HEK293T (cell line): Measurements from ENCODE around the gene KDM2B.

Experiments used
- ARNT ChIP-seq: fragments of 450-650 bp; IDR thresholded peaks from 2 replicates; pipeline ENCODE4 v1.6.1; 2017; ENCODE audit warnings: mild to moderate bottlenecking
- BHLHE40 ChIP-seq: fragments of 450-650 bp; IDR thresholded peaks from 2 replicates; pipeline ENCODE4 v1.6.1; 2016; ENCODE audit warnings: mild to moderate bottlenecking, moderate library complexity, borderline replicate concordance
- ELF4 ChIP-seq: fragments of 450-650 bp; IDR thresholded peaks from 2 replicates; pipeline ENCODE4 v1.6.1; 2017; ENCODE audit warnings: antibody characterized with exemption
- FOXA1 ChIP-seq: fragments of 450-650 bp; IDR thresholded peaks from 2 replicates; pipeline ENCODE4 v1.6.1; 2016; ENCODE audit warnings: mild to moderate bottlenecking
- FOXK2 ChIP-seq: fragments of 450-650 bp; IDR thresholded peaks from 2 replicates; pipeline ENCODE4 v1.6.1; 2016; ENCODE audit warnings: mild to moderate bottlenecking
- L3MBTL2 ChIP-seq: fragments of 450-650 bp; conservative IDR thresholded peaks from 2 replicates; pipeline ENCODE4 v1.6.1; 2016; ENCODE audit warnings: mild to moderate bottlenecking
- LEF1 ChIP-seq: fragments of 450-650 bp; IDR thresholded peaks from 2 replicates; pipeline ENCODE4 v1.6.1; 2017; ENCODE audit warnings: mild to moderate bottlenecking, borderline replicate concordance
- PKNOX1 ChIP-seq: fragments of 450-650 bp; IDR thresholded peaks from 2 replicates; pipeline ENCODE4 v1.6.1; 2016
- SP1 ChIP-seq: fragments of 450-650 bp; IDR thresholded peaks from 2 replicates; pipeline ENCODE4 v1.6.1; 2017
- SUZ12 ChIP-seq: fragments of 450-650 bp; IDR thresholded peaks from 2 replicates; pipeline ENCODE4 v1.6.1; 2016; ENCODE audit warnings: mild to moderate bottlenecking
- TARDBP ChIP-seq: fragments of 450-650 bp; IDR thresholded peaks from 2 replicates; pipeline ENCODE4 v1.6.1; 2016
- ZNF384 ChIP-seq: fragments of 450-650 bp; IDR thresholded peaks from 2 replicates; pipeline ENCODE4 v1.6.1; 2016

- TF ChIP-seq ELF4 (no peak), FOXK2 (no peak), SP1 (no peak), LEF1 (no peak), BHLHE40 (no peak), SUZ12 (no peak), PKNOX1 (no peak), FOXA1 (no peak), L3MBTL2 (no peak), ARNT (no peak), TARDBP (no peak), ZNF384 (no peak)
Measured at GRCh38 chr12:121507245-121507644, 73.6 kb downstream of the KDM2B start.
